K562 (cell line): ENCODE measurements around the gene BLID. TPM values are rescaled to one million over a fixed set of nuclear protein-coding genes. Genes with fewer than 3 reads are reported as not detected.

Source experiments
- ATAC-seq: fragments of 200-7000 bp; cut with Tn5 transposase; 3 replicates; pipeline ENCODE4 v1.9.1; 2020; ENCODE audit warnings: moderate library complexity
- BruUV-seq: library from RNA; stranded (reverse); fragments of 400-500 nt; replicated peaks from 2 replicates; lab custom pipeline; 2021; lab: Mats Ljungman, UMichigan
- CTCF ChIA-PET: fragments of 300-600 bp; formaldehyde crosslinking; extraction: SDS; loops from one replicate; lab custom pipeline; 2021; ENCODE audit warnings: low intra/inter-chr PET ratio; lab: Yijun Ruan, JAX
- POLR2A ChIA-PET: fragments of 300-600, 350-650 bp; sonication (Branson Sonifier 250); formaldehyde crosslinking; extraction: SDS; loops from one replicate; lab custom pipeline; 2021; ENCODE audit warnings: antibody characterized with exemption, inconsistent platforms; lab: Yijun Ruan, JAX
- DNase-seq, 4 experiments: peaks; one replicate each; pipeline versions ENCODE4 v3.0.0 to v3.0.0-alpha.2; 2011 to 2018; ENCODE audit warnings: low spot score in 3 of 4, mixed read lengths in 3 of 4; ENCODE audit errors: extremely low read depth in 1 of 4
- FAIRE-seq: peaks from 2 replicates; lab custom pipeline; 2011; peaks lifted over from hg19 to GRCh38; lab: Jason Lieb, UNC
- H2AFZ ChIP-seq: 2 replicates; pipeline ENCODE4 v1.6.0; 2011; ENCODE audit warnings: low read depth, low read length, control low read depth, inconsistent platforms
- H3K27ac ChIP-seq: fragments of 200-600 bp; 3 replicates; pipeline ENCODE4 v1.8.0; 2011; ENCODE audit warnings: low read depth, mild to moderate bottlenecking, control low read depth, inconsistent platforms, low read length, moderate library complexity, mixed read lengths; ENCODE audit errors: extremely low read depth
- H3K27me3 ChIP-seq, 2 experiments: fragments of 300-600 bp in 1 of 2; 2 replicates in 1 of 2; 3 replicates in 1 of 2; pipeline versions ENCODE4 v1.6.0 to v1.8.0; 2011; ENCODE audit warnings: inconsistent platforms in 2 of 2, low read length in 2 of 2, mild to moderate bottlenecking in 1 of 2, mixed read lengths in 1 of 2, moderate library complexity in 1 of 2; ENCODE audit not compliant: control insufficient read depth in 2 of 2, insufficient read depth in 2 of 2
- H3K36me3 ChIP-seq: fragments of 300-600 bp; 3 replicates; pipeline ENCODE4 v1.8.0; 2011; ENCODE audit warnings: mild to moderate bottlenecking, low read length, inconsistent platforms; ENCODE audit not compliant: control insufficient read depth, insufficient read depth
- H3K4me1 ChIP-seq, 2 experiments: fragments of 200-600 bp in 1 of 2; replicated peaks in 1 of 2; 2 replicates in 1 of 2; 3 replicates in 1 of 2; pipeline versions ENCODE4 v1.5.1 to v1.8.0; 2011; ENCODE audit warnings: inconsistent platforms in 2 of 2, low read length in 2 of 2, mild to moderate bottlenecking in 1 of 2, mixed read lengths in 1 of 2, moderate library complexity in 1 of 2; ENCODE audit not compliant: control insufficient read depth in 2 of 2, insufficient read depth in 2 of 2
- H3K4me2 ChIP-seq: 2 replicates; pipeline ENCODE4 v1.6.1; 2011; ENCODE audit warnings: low read length, control low read depth, inconsistent platforms, mixed read lengths; ENCODE audit not compliant: insufficient read depth
- H3K4me3 ChIP-seq: fragments of 200-600 bp; sonication (generic), shearing (Covaris generic); 2 replicates; pipeline ENCODE4 v1.5.1; 2016; ENCODE audit warnings: control low read depth, inconsistent platforms
- H3K79me2 ChIP-seq: fragments of 200-600 bp; 3 replicates; pipeline ENCODE4 v1.8.0; 2011; ENCODE audit warnings: low read length, inconsistent platforms; ENCODE audit not compliant: control insufficient read depth, insufficient read depth
- H3K9ac ChIP-seq, 2 experiments: 2 replicates each; pipeline versions ENCODE4 v1.6.0 to v1.6.1; 2011; ENCODE audit warnings: low read depth in 2 of 2, low read length in 2 of 2, control low read depth in 1 of 2, inconsistent platforms in 1 of 2, mild to moderate bottlenecking in 1 of 2, mixed read lengths in 1 of 2; ENCODE audit not compliant: insufficient read depth in 1 of 2
- H3K9me1 ChIP-seq: one replicate; pipeline ENCODE4 v1.6.0; 2011; ENCODE audit warnings: inconsistent platforms, mild to moderate bottlenecking, low read length, moderate library complexity; ENCODE audit not compliant: control insufficient read depth, insufficient read depth
- H3K9me3 ChIP-seq: replicated peaks from 2 replicates; pipeline ENCODE4 v1.5.1; 2011; ENCODE audit warnings: low read depth, low read length, inconsistent platforms; ENCODE audit not compliant: control insufficient read depth, insufficient read depth
- H4K20me1 ChIP-seq: replicated peaks from 2 replicates; pipeline ENCODE4 v1.6.1; 2011; ENCODE audit warnings: low read length, inconsistent platforms, mixed read lengths; ENCODE audit not compliant: control insufficient read depth, insufficient read depth
- ERF ChIP-seq: fragments of 450-650 bp; formaldehyde crosslinking; IDR thresholded peaks from 2 replicates; pipeline ENCODE4 v1.4.0; 2020; ENCODE audit warnings: mild to moderate bottlenecking, mixed read lengths
- ETV1 ChIP-seq: fragments of 450-650 bp; conservative IDR thresholded peaks from 2 replicates; pipeline ENCODE4 v1.6.1; 2016; ENCODE audit warnings: missing genetic modification characterization, control low read depth, low read depth, missing compliant biosample characterization
- KDM2B ChIP-seq: fragments of 250-450 bp; sonication (Bioruptor Pico); IDR thresholded peaks from 2 replicates; pipeline ENCODE4 v1.8.0; 2021; ENCODE audit warnings: mild to moderate bottlenecking, moderate library complexity
- POLR2AphosphoS2 ChIP-seq: IDR thresholded peaks from 2 replicates; pipeline ENCODE4 v1.6.1; 2012; ENCODE audit warnings: low read length, improper control_type of control experiment
- RHOXF2B ChIP-seq: fragments of 250-450 bp; sonication (Bioruptor Pico); conservative IDR thresholded peaks from 2 replicates; pipeline ENCODE4 v1.5.1; 2021
- U2AF2 ChIP-seq: fragments of 200-400 bp; formaldehyde crosslinking; optimal IDR thresholded peaks from 2 replicates; pipeline ENCODE3; 2017; ENCODE audit warnings: low read depth, mild to moderate bottlenecking, low read length
- ZNF140 ChIP-seq: fragments of 250-450 bp; sonication (Bioruptor Pico); IDR thresholded peaks from 2 replicates; pipeline ENCODE4 v1.8.0; 2021; ENCODE audit warnings: moderate library complexity, mild to moderate bottlenecking, inconsistent platforms
- ZNF41 ChIP-seq: fragments of 250-450 bp; sonication (Bioruptor Pico); conservative IDR thresholded peaks from 2 replicates; pipeline ENCODE4 v1.4.0; 2020; ENCODE audit warnings: mild to moderate bottlenecking
- WGBS: fragments of 100-300 bp; shearing (Covaris generic); methylation state at CpG from one replicate; pipeline ENCODE4 v1.1.6; 2016; ENCODE audit warnings: low coverage, mixed read lengths; ENCODE audit not compliant: insufficient coverage; ENCODE audit errors: missing lambda C conversion rate; 5-methylcytosine and 5-hydroxymethylcytosine counted together
- in situ Hi-C: fragments of 300-500 bp; cut with MboI; formaldehyde crosslinking; loops from 4 replicates; pipeline ENCODE4 v1.15.0; 2018; ENCODE audit warnings: inconsistent platforms, mixed read lengths
- intact Hi-C: fragments of 100-400 bp; cut with micrococcal nuclease; formaldehyde crosslinking; loops from 2 replicates; pipeline ENCODE4 v1.14.2; 2022
- polyA plus RNA-seq, 8 experiments: library from polyadenylated mRNA; depleted of rRNA in 4 of 8; stranded (reverse) in 5 of 8; unstranded in 3 of 8; fragments of >200 nt; fragmentation: Nextera tagmentation in 2 of 8; fragmentation: Illumina TruSeq in 1 of 8; extraction: Ambion mirVana in 2 of 8; extraction: Trizol in 1 of 8; gene quantifications; 2 replicates each; pipeline versions ENCODE4 v1.2.1 to v1.2.3, GENCODE V29; 2011 to 2014; ENCODE audit warnings: inconsistent platforms in 1 of 8, missing spikeins in 1 of 8
- total RNA-seq, 7 experiments: library from RNA; depleted of rRNA in 6 of 7; stranded (reverse); fragments of >200 nt in 6 of 7; fragmentation: Illumina TruSeq in 2 of 7; extraction: Trizol in 2 of 7; gene quantifications; 2 replicates each; pipeline versions ENCODE4 v1.2.1 to v1.2.3, GENCODE V29; 2011 to 2021; ENCODE audit warnings: low replicate concordance in 1 of 7
- TF ChIP-seq, protein P1 (sequence below): fragments of 250-450 bp; sonication (Bioruptor Pico); IDR thresholded peaks from 2 replicates; pipeline ENCODE4 v1.5.0; 2020; ENCODE audit warnings: mild to moderate bottlenecking
- TF ChIP-seq, protein P2 (sequence below): fragments of 450-650 bp; formaldehyde crosslinking; IDR thresholded peaks from 2 replicates; pipeline ENCODE4 v1.4.0; 2022; ENCODE audit warnings: missing genetic modification characterization
- TF ChIP-seq, protein P3 (sequence below): IDR thresholded peaks from 2 replicates; pipeline ENCODE4 v1.6.1; 2012; ENCODE audit warnings: low read depth, low read length, improper control_type of control experiment, borderline replicate concordance
- TF ChIP-seq, protein P4 (sequence below), 2 experiments: fragments of 200-800 bp in 1 of 2; sonication (Bioruptor generic) in 1 of 2; sonication (generic) in 1 of 2; formaldehyde crosslinking in 1 of 2; IDR thresholded peaks in 1 of 2; conservative IDR thresholded peaks in 1 of 2; 2 replicates each; pipeline versions ENCODE4 v1.5.0 to v1.6.1; 2016 to 2020; ENCODE audit warnings: missing compliant biosample characterization in 1 of 2, missing genetic modification characterization in 1 of 2, missing genetic modification reagents in 1 of 2
- TF ChIP-seq, protein P5 (sequence below), 2 experiments: IDR thresholded peaks in 1 of 2; conservative IDR thresholded peaks in 1 of 2; 2 replicates each; pipeline ENCODE4 v1.6.1; 2016; ENCODE audit warnings: low read depth in 2 of 2, mild to moderate bottlenecking in 1 of 2, missing compliant biosample characterization in 1 of 2, missing genetic modification characterization in 1 of 2, moderate library complexity in 1 of 2

Gene BLID
- total and polyA plus RNA-seq, 9 of the 15 experiments (the other 6 are each of a cell fraction or from before 2014, with no cell fraction given) = not detected

DNA sequence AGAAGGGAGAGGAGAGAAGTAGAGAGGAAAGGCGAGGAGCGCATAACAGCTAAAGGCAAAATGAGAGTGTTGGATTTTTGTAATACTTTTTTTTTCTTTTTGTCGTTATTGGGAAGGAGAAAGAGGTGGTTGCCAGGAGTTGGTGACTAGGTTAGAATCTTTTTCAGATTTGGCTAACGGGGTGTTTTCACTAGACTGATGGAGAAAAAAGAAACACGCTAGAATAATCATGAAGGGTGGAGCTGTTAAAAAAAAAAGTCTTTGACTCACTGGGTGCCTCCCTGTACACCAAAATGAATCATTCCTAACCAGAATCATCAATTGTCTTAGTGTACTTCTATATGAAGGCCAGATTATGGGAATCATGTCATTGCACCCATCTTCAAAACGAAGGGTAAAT is 12.7 kb downstream of the BLID start:
- DNase-seq = no peak
- H3K36me3 ChIP-seq = no peaks in the 10 kb centered on the region
- H3K4me2 ChIP-seq = no peak overlapping the region
- WGBS = 0% methylated on average over 6 of the region's 6 CpGs
- H3K4me1 ChIP-seq = no peaks in the 10 kb centered on the region
- H2AFZ ChIP-seq = no peak overlapping the region
- H3K9ac ChIP-seq = no peak overlapping the region
- H3K9me1 ChIP-seq = no peaks in the 10 kb centered on the region
- H3K4me3 ChIP-seq = no peak overlapping the region
- H4K20me1 ChIP-seq = no peaks in the 10 kb centered on the region
- POLR2A ChIA-PET = no interaction called here
- H3K9me3 ChIP-seq = no peaks in the 10 kb centered on the region
- no peaks in the 10 kb centered on the region for H3K27me3 ChIP-seq
- in situ Hi-C loops = no loop called here
- no peak for ATAC-seq
- no peak for FAIRE-seq
- CTCF ChIA-PET = no interaction called here
- BruUV-seq = no TSS peak
- H3K79me2 ChIP-seq = no peaks in the 10 kb centered on the region
- intact Hi-C loops = no loop called here
- no peak overlapping the region for H3K27ac ChIP-seq
- no peak for TF ChIP-seq U2AF2
- TF ChIP-seq ETV1 = no peak
- TF ChIP-seq, protein P1, sequence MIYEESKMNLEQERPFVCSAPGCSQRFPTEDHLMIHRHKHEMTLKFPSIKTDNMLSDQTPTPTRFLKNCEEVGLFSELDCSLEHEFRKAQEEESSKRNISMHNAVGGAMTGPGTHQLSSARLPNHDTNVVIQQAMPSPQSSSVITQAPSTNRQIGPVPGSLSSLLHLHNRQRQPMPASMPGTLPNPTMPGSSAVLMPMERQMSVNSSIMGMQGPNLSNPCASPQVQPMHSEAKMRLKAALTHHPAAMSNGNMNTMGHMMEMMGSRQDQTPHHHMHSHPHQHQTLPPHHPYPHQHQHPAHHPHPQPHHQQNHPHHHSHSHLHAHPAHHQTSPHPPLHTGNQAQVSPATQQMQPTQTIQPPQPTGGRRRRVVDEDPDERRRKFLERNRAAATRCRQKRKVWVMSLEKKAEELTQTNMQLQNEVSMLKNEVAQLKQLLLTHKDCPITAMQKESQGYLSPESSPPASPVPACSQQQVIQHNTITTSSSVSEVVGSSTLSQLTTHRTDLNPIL (CRISPR knock-in tag) = no peak
- no peak for TF ChIP-seq ZNF41 (CRISPR knock-in tag)
- TF ChIP-seq, protein P2, sequence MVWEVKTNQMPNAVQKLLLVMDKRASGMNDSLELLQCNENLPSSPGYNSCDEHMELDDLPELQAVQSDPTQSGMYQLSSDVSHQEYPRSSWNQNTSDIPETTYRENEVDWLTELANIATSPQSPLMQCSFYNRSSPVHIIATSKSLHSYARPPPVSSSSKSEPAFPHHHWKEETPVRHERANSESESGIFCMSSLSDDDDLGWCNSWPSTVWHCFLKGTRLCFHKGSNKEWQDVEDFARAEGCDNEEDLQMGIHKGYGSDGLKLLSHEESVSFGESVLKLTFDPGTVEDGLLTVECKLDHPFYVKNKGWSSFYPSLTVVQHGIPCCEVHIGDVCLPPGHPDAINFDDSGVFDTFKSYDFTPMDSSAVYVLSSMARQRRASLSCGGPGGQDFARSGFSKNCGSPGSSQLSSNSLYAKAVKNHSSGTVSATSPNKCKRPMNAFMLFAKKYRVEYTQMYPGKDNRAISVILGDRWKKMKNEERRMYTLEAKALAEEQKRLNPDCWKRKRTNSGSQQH (CRISPR knock-in tag) = no peak
- TF ChIP-seq ZNF140 (CRISPR knock-in tag) = no peak
- TF ChIP-seq, protein P3, sequence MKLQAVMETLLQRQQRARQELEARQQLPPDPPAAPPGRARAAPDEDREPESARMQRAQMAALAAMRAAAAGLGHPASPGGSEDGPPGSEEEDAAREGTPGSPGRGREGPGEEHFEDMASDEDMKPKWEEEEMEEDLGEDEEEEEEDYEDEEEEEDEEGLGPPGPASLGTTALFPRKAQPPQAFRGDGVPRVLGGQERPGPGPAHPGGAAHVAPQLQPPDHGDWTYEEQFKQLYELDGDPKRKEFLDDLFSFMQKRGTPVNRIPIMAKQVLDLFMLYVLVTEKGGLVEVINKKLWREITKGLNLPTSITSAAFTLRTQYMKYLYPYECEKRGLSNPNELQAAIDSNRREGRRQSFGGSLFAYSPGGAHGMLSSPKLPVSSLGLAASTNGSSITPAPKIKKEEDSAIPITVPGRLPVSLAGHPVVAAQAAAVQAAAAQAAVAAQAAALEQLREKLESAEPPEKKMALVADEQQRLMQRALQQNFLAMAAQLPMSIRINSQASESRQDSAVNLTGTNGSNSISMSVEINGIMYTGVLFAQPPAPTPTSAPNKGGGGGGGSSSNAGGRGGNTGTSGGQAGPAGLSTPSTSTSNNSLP = no peak
- TF ChIP-seq KDM2B (CRISPR knock-in tag) = no peak
- TF ChIP-seq POLR2AphosphoS2 = no peak
- TF ChIP-seq ERF (CRISPR knock-in tag) = no peak
- TF ChIP-seq, protein P4, sequence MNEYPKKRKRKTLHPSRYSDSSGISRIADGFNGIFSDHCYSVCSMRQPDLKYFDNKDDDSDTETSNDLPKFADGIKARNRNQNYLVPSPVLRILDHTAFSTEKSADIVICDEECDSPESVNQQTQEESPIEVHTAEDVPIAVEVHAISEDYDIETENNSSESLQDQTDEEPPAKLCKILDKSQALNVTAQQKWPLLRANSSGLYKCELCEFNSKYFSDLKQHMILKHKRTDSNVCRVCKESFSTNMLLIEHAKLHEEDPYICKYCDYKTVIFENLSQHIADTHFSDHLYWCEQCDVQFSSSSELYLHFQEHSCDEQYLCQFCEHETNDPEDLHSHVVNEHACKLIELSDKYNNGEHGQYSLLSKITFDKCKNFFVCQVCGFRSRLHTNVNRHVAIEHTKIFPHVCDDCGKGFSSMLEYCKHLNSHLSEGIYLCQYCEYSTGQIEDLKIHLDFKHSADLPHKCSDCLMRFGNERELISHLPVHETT (CRISPR knock-in tag; conservative IDR thresholded peaks at IDR 0.05 in 1 of 2, IDR thresholded peaks at IDR 0.05 in 1 of 2) = no peak
- TF ChIP-seq RHOXF2B (CRISPR knock-in tag) = no peak
- TF ChIP-seq, protein P5, sequence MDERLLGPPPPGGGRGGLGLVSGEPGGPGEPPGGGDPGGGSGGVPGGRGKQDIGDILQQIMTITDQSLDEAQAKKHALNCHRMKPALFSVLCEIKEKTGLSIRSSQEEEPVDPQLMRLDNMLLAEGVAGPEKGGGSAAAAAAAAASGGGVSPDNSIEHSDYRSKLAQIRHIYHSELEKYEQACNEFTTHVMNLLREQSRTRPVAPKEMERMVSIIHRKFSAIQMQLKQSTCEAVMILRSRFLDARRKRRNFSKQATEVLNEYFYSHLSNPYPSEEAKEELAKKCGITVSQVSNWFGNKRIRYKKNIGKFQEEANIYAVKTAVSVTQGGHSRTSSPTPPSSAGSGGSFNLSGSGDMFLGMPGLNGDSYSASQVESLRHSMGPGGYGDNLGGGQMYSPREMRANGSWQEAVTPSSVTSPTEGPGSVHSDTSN (CRISPR knock-in tag; IDR thresholded peaks at IDR 0.05; ENCODE audit: low read depth) = no peak
- TF ChIP-seq, protein P5 (tag; conservative IDR thresholded peaks at IDR 0.05; ENCODE audit: low read depth) = no peak
